Fibroblast of the conjunctiva (primary cell): ENCODE results near the gene HSPB9.

ENCODE experiments used
- DNase-seq: peaks from one replicate; pipeline ENCODE4 v3.0.0-alpha.2; 2010; ENCODE audit warnings: low read depth

The HSPB9 gene

GRCh38 chr17:42101513-42102292 is 20.9 kb upstream of the HSPB9 start:
- DNase-seq: peak; percentile 48

GRCh38 chr17:42103221-42103954 is 19.2 kb upstream of the HSPB9 start:
- DNase-seq: no peak

GRCh38 chr17:42104264-42104663 is 18.3 kb upstream of the HSPB9 start:
- DNase-seq: no peak

- DNase-seq: no peak
These were observed 16.6 kb upstream of the HSPB9 start for GRCh38 chr17:42106009-42106408.

GRCh38 chr17:42107124-42107523 is 15.5 kb upstream of the HSPB9 start:
- no peak for DNase-seq

GRCh38 chr17:42107597-42108576 is 14.7 kb upstream of the HSPB9 start:
- peak; percentile 16 for DNase-seq

GRCh38 chr17:42109086-42109485 is 13.5 kb upstream of the HSPB9 start:
- DNase-seq: no peak

- DNase-seq: no peak
These were observed 12.0 kb upstream of the HSPB9 start for GRCh38 chr17:42110301-42111264.

- DNase-seq: no peak
These were observed 11.4 kb upstream of the HSPB9 start for GRCh38 chr17:42111265-42111636.

- no peak for DNase-seq
These were observed 10.6 kb upstream of the HSPB9 start for GRCh38 chr17:42111871-42112551.

GRCh38 chr17:42112552-42113176 is 9.9 kb upstream of the HSPB9 start, which contains the start of gene DHX58:
Gene DHX58, minus strand, starts transcription at chr17:42112714. Its CDS starts 822 bp downstream, at chr17:42111892.
- peak; percentile 78 for DNase-seq

GRCh38 chr17:42113293-42114069 is 9.1 kb upstream of the HSPB9 start:
- no peak for DNase-seq

- DNase-seq: no peak
These were observed 8.5 kb upstream of the HSPB9 start for GRCh38 chr17:42114118-42114517.

- peak; percentile 71 for DNase-seq
These were observed 5.8 kb upstream of the HSPB9 start for GRCh38 chr17:42116705-42117396.

- DNase-seq: no peak
These were observed 5.0 kb upstream of the HSPB9 start for GRCh38 chr17:42117397-42118125.

GRCh38 chr17:42118126-42118510 is 4.5 kb upstream of the HSPB9 start:
- DNase-seq: no peak

GRCh38 chr17:42118545-42118944 is 4.1 kb upstream of the HSPB9 start:
- DNase-seq: no peak

- no peak for DNase-seq
These were observed 3.3 kb upstream of the HSPB9 start for GRCh38 chr17:42119301-42119700.
